GM18517 (cell line): ENCODE results near the gene FOXO1.
A peak's percentile ranks its signal among the peaks of the same experiment; 100 is the strongest.
"Not testable (repeated sequence)": the region's sequence is repeated elsewhere in the genome, so short reads cannot be mapped to it uniquely, and the experiment has no call there.

Experiments used
- ATAC-seq: cut with Tn5 transposase; IDR thresholded peaks from one replicate; pipeline ENCODE4 v1.9.1; 2021; ENCODE audit warnings: mild to moderate bottlenecking, moderate library complexity; ENCODE audit not compliant: unreplicated experiment

FOXO1 gene

DNA sequence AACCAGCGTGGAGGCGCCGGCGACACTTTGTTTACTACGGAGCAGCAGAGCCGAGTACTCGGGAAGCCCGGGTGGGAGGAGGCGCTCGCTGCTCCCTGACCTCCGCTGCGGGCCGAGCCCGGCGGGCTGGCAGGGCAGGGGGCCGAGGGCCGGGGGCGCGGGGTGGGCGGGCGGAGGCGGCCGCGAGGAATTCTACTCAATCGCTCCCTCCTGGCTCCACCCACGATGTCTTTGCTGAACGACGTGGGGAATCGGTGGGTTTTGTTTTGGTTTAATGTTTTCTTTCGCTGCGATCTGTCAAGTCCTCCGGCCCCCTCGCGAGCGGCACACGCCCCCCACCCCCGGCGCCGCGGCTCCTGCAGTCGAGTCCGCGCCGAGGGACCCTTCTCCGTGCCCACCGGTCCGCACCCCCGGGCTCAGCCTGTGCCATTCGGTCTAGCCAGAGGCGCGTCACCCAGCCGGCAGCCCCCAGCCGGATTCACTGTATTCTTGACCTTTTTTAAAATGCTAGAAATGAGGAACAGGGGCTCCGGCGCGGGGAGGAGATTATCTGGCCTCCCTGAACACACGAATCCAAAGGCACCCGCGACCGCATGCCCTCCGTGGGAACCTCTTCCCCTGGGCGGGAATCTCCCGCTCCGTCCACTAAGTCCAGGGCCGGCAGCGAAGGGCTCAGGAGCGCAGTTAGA lies 636 bp upstream of the FOXO1 start:
- no peak for ATAC-seq

DNA sequence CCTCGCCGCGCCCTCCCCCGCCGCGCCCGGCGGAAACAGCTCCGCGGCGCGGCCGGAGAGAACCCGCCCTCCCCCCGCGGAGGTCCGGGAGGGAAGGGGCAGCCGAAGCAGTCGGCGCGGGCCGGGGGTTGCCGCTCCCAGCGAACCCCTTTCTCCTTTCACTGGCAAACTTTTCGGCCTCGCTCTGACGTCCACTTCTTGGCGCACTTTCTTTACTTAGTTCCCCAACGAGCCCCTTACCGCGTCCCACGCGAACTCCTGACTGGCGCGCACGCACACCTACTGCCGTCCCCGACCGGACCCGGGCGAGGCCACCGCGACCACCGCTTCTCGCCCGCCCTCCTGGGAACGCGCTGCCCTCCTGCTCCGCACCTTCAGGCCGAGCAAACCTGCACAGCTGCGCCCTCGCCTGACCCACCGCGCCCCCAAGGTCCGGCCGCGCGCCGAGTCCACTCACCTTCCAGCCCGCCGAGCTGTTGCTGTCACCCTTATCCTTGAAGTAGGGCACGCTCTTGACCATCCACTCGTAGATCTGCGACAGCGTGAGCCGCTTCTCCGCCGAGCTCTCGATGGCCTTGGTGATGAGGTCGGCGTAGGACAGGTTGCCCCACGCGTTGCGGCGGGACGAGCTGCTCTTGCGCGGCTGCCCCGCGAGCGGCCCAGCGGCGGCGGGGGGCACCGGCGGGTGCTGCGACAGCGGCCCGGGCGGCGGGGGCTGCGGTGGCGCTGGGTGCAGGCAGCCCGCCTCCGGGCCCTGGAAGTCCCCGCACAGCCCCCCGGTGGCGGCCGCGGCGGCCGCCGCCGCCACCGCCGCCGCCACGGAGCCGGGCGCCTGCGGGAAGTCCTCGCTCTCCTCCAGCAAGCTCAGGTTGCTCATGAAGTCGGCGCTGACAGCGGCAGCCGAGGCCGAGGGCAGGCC lies 1.1 kb downstream of the FOXO1 start:
- peak; percentile 1 for ATAC-seq

DNA sequence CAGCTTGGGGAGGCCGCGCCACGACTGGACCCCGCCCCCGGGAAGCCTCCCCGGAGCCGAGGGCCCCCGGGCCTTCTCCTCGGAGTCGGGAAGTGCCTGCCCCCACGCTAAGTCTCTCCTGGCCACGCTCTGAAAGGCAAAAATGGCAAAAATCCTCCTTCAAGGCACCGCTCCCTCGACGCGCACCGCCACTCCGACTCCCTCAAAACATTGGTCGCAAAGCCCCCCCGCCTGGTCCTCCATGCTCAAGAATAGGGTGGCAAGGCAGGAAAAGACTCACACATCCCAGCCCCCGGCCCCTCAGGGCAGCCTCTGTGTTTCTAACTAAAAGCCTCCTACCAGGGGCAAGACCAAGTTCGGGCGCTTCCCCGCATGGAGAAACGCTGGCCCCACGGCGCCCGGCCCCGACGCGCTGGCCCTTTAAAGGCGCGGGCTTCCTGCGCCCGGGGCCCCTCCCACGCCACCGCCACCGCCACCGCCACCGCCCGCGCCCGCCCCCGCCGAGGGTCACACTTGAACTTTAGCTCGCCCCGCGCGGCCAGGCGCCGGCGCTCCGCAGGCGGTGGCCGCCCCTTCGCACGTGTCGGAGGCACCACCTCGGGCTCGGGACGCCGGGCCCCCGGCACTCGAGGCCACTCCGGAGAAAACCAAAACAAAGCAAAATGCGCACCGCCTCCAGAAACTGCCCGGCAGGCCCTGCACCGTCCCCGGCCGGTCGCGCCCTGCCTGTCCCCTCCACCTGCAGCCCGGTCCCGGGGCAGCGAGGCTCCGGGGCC lies 1.9 kb downstream of the FOXO1 start:
- peak; percentile 27 for ATAC-seq

DNA sequence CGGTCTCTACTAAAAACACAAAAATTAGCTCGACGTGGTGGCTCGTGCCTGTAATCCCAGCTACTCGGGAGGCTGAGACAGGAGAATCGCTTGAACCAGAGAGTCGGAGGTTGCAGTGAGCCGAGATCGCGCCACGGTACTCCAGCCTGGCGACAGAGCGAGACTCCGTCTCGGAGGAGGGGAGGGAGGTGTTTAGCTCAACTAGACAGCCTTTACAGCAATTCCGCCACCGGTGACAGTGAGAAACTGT lies 2.4 kb downstream of the FOXO1 start:
- not testable (repeated sequence) for ATAC-seq

DNA sequence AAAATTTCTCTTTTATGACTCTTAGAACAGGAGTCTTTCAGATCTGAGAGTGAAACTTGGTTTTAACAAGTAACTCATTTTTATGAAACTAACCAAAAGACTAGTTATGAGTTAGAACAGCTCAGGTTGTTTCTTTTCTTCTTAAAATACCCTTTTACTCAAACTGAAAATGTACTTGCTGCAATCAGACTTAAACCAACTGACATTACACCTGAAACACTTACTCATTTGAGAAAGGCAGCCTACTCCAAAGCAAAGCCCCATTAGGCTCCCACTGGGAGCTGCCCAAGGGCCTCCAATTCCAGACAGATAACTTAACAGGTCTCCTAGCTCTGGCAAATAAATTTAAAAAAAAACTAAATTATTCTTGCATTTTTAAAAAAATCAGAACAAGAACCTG lies 3.6 kb downstream of the FOXO1 start:
- peak; percentile 28 for ATAC-seq

DNA sequence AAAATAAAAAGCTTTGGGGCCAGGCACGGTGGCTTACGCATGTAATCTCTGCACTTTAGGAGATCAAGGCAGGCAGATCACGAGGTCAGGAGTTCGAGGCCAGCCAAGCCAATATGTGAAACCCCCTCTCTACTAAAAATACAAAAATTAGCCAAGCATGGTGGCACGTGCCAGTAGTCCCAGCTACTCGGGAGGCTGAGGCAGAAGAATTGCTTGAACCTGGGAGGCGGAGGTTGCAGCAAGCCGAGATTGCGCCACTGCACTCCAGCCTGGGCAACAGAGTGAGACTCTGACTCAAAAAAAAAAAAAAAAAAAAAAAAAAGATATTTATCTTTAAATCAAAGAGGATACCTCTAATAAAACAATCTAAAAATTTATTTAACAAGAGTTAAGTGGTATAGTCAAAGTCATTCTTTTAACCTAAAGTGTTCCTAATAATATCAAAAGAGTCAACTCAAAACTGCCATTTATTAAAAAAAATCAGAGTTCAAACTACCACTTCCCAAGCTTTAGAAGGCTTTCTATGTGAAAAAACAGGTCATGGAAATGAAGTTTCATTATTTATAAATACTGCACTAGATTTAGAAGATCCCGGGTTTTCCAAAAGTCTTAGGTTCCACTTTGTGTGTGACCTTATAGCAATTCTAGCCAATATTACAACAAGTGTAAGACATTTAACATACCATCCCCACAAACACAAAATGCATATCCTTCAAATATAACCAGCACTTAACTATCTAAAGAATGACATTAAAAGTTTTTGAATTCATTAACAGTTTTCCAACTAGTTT lies 4.4 kb downstream of the FOXO1 start:
- no peak for ATAC-seq

DNA sequence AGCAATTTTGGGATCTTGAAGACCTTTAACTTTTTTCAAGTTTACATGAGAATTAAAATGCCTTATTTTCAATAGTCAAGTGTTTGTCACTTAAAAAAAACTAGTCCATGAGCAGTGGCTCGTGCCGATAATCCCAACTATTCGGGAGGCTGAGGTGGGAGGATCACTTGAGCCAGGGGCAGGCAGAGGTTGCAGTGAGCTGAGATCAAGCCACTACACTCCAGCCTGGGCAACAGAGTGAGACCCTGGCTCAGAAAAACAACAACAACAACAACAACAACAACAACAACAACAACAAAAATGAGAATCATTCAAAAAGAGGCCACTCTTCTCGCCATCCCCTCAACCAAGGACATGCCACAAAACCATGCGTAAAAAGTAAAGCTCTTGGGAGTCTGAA lies 5.7 kb downstream of the FOXO1 start:
- no peak for ATAC-seq

DNA sequence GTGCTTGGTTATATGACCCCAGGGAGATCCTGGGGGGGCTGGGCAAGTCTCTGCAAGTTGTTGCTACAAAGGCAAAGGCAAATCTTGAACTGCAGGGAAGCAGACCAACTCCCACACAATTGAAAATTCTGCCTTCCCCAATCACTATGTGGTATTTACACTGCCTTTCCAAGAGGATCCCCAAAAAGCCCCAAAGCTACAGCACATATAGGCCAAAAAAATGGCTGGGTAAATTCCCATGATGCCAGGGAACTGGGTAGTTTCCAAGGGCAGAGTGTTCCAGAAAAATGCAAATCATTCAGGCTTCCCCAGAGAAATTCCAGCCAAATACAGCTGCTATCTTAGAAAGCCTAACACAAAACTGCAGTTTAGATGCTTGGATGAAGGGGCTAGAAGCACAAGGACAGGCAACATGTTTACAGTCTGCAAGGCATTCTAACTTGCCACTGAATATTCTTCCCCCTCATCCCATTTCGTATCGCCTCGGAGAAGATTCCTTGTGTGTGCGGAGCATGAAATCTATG lies 6.2 kb downstream of the FOXO1 start:
- ATAC-seq, result no peak

DNA sequence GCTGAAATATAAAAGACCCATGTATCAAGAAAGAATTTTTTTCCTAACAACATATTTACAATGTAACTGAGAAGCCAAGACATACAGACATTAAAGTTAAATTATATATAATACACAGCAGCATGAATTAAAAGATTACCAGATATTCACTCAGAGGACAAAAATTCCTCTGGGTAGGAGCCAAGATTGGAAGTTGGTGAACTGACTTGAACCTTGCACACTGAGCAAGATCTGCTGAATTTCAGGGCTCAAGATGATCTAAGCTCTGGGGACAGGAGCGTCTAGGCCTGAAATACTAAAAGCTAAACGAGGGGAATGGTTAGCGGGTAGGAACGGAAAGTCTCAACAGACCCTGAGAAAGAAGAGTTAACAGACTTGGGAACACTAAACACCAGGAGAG lies 8.5 kb downstream of the FOXO1 start:
- ATAC-seq, result no peak

DNA sequence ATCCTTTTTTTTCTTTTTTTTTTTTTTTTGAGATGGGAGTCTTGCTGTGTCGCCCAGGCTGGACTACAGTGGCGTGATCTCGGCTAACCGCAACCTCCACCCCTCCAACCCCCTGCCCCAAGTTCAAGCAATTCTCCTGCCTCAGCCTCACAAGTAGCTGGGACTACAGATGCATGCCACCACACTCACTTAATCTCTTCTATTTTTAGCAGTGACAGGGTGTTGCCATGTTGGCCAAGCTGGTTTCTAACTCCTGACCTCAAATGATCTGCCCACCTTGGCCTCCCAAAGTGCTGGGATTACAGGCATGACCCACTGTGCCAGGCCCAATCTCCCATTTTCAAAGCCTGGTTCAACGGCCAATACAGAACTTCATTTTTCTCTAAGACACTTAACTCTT lies 9.1 kb downstream of the FOXO1 start:
- no peak for ATAC-seq

DNA sequence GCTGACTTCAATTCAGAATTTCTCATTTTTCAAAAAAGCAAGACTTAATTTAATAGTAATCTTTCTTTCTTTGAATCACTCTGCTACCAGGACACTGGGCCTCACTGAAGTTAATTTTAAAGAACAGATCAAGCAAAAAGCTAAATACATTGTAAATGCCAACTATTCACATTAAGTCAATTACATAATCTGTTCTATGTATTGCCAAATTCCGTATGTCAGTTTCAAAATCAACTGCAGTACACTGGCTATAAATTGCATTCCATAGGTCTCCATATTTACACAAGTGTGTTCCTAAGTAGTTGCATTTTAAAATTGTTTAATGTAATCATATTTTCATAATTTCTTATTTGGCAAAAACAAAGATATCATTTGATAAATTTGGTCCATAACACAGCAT lies 10.1 kb downstream of the FOXO1 start:
- no peak for ATAC-seq

DNA sequence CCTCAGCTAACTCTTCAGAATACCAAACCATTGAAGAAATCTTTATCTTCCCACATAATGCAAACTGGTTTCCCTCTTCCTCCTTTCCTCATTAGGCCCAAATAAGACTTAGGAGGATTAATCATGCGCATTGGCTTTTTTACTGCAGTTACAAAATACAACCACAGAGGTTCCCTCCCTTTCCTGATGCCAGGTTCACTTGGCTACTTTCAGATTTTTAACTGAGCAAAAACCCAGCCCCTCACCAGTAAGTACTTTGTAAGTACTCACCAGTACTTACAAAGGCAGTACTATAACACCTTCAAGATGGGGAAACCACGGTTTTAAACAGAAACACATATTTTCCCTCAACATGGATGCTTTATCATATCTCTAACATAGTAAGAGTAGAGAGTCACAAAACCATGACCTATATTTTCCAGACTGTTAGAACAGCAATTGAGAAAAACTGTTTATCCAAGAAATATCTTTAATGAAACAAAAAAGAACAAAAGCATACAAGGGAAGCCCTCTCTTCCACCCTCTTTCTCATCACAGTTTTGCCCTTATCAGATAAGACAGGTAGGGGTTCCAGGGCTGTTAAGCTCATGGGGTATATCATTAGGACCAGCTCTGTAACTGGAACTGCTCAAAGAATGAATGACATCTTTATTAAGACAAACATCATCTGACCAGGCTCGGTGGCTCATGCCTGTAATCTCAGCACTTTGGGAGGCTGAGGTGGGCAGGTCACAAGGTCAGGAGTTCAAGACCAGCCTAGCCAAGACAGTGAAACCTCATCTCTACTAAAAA lies 12.7 kb downstream of the FOXO1 start:
- ATAC-seq, result no peak

DNA sequence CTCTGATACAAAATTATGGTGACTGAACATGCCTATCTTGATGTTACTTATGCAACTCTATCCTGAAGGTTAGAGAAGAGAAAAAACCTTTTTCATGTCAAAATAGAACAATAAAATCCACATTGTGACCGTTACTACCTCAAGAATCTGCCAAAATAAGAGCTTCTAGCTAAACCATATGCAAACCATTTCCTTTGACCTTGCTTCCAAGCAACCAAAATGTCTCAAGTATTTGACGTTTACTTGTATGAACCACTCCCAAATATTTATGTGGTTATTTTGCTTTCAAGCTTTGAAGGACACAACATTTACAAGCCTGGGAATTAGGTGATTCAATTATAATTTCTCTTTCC lies 13.9 kb downstream of the FOXO1 start:
- peak; percentile 31 for ATAC-seq

DNA sequence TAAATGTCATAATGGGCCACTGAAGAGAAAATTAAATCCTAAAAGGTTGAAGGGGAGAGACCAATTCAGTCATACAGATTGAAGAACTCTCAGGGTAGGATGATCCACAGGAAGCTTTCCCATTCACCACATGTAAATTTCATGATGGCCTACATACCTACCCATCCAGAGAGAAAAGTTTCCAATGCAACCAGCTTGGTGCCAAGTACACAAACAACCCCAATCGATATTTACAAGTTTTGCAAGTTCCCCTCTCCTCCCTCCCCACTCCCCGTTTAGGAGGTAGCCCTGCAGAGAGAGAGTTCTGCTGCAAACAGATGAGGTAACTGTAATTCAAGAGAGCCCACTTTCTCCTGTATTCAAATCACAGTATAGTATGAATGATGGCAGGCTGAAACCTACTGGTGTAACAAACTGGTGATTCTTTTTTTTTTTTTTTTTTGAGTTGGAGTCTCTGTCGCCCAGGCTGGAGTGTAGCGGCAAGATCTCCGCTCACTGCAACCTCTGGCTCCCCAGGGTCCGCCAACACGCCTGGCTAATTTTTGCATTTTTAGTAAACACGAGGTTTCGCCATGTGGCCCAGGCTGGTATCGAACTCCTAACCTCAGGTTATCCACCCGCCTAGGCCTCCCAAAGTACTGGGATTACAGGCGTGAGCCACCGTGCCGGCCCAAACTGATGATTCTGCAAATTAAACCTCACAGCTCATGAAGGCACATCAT lies 14.4 kb downstream of the FOXO1 start:
- peak; percentile 42 for ATAC-seq

DNA sequence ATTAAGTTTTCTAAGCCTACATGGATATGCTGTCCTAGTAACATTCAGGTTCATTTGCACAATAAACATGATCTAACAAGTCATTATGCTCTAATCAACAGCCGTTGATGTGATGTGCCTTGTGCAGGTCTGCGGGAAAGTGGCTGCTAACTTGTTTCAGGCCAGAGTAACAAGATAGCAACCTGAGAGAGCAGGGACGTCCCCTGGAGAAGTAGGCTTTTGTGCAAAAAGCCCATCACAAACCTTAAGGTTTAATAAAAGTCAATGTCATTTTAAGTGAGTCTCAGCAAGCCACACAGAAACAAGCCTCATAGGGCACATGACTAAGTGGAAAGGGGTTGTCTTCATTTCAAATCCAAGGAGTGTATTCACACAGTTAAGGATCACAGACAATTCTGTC lies 17.6 kb downstream of the FOXO1 start:
- ATAC-seq, result no peak

DNA sequence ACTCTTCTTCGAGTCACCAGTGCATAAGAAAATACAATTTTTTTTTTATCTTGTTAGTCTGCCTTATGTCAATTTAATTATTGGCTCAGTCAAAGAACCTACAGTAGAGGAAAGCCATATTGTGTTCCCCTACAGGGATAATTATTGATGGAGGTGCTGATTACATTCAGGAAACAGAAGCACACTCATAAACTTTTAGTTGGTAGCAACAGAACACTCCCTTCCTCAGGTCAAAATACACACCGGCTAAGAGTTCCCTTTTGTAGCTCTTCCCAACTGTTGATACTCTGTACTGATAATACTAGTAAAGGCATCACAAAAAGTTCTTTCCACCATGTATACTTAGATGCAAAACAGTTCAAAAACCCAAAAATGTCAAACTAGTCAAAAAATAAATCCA lies 18.4 kb downstream of the FOXO1 start:
- no peak for ATAC-seq

DNA sequence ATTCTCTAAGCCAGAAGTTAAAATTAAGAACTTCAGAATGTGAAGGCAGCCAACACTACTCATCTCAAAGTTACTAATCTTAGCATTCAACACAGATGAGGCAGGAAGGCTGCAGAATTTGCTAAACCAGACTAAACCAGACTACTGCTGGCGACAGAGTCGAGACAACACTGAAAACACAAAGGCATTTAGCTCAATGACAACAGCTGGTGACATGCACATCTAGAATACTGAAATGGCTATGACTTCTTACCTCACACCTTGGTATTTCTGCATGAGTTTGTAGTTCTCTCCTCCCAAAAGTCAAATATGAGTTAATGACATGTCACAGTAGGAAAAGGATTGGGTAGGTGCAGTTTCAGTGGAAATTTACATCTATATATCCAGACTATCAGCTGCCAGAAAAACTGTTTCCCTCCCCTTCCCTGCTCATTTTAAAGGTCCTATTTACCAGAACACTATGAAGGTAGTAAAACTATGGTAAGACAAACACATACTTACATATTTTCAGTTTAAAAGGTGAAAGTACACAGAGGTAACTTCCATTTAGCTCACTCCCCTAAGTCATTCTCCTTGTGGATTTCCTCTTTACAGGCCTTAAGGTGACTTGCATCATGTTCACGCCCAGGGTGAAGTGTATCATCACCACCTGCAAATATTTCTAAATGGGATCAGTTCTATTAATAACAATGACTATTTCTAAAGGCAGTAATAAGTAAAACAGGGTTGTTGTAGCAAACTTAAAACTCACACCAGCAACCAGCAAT lies 21.4 kb downstream of the FOXO1 start:
- no peak for ATAC-seq

DNA sequence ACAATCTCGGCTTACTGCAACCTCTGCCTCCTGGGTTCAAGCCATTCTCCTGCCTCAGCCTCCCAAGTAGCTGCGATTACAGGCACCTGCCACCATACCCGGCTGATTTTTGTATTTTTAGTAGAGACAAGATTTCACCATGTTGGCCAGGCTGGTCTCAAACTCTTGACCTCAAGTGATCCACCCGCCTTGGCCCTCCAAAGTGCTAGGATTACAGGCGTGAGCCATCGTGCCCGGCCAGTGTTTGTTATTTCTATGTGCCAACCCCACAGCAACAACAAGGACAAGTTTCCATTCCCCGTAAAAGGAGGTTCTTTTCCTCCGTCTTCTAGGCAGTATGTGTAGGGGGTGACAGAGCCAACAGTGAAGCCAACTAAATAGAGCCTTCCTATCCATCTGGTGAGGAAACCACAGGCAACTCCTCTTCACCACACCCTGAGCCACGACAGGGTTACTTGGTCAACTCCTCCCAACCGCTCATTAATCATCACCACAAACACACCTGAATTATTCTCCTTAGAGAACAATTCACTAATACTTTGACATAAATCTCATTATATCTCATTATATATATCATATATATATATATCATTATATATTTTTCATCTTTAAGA lies 25.5 kb downstream of the FOXO1 start:
- ATAC-seq, result no peak
